ENCODE data around the gene RND3. TPM values are rescaled to one million over a fixed set of nuclear protein-coding genes. Genes with fewer than 3 reads are reported as not detected.

RND3 gene
- total RNA-seq, 1 donor from 2014 or later: 59.1 TPM

- TF ChIP-seq, protein P1, sequence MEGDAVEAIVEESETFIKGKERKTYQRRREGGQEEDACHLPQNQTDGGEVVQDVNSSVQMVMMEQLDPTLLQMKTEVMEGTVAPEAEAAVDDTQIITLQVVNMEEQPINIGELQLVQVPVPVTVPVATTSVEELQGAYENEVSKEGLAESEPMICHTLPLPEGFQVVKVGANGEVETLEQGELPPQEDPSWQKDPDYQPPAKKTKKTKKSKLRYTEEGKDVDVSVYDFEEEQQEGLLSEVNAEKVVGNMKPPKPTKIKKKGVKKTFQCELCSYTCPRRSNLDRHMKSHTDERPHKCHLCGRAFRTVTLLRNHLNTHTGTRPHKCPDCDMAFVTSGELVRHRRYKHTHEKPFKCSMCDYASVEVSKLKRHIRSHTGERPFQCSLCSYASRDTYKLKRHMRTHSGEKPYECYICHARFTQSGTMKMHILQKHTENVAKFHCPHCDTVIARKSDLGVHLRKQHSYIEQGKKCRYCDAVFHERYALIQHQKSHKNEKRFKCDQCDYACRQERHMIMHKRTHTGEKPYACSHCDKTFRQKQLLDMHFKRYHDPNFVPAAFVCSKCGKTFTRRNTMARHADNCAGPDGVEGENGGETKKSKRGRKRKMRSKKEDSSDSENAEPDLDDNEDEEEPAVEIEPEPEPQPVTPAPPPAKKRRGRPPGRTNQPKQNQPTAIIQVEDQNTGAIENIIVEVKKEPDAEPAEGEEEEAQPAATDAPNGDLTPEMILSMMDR (conservative IDR thresholded peaks at IDR 0.05; ENCODE audit: low read depth, low read length): no peak
- DNase-seq (ENCODE audit: low read depth): no peak
- no peak overlapping the region for H3K4me3 ChIP-seq (ENCODE audit: low read depth, low read length)
Observed at GRCh38 chr2:150471813-150472510, 15.5 kb downstream of the RND3 start.

DNA sequence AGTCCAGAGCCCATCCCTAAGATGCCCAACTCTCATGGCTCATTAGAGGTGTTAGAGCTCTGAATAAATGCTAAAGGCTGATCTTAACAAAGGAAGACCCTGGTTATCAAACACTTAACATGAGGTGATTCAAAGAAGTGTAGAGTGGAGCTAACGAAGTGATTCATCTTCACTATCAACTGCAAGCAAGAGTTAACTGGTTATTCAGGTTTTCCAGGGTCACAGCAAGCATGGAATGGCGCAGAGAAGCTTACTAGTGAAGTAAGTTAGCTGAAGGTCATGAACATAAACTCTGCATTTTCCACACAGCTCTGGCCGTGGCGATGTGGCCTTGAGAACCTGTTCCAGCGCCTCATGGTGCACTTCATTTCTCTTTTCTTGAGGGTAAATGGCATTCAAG lies 17.0 kb downstream of the RND3 start:
- DNase-seq (ENCODE audit: low read depth): no peak
- TF ChIP-seq, protein P1 (conservative IDR thresholded peaks at IDR 0.05; ENCODE audit: low read depth, low read length): no peak
- H3K4me3 ChIP-seq (ENCODE audit: low read depth, low read length): no peak overlapping the region

GRCh38 chr2:150469706-150470274 lies 17.7 kb downstream of the RND3 start:
- no peak for DNase-seq (ENCODE audit: low read depth)
- no peak overlapping the region for H3K4me3 ChIP-seq (ENCODE audit: low read depth, low read length)

DNA sequence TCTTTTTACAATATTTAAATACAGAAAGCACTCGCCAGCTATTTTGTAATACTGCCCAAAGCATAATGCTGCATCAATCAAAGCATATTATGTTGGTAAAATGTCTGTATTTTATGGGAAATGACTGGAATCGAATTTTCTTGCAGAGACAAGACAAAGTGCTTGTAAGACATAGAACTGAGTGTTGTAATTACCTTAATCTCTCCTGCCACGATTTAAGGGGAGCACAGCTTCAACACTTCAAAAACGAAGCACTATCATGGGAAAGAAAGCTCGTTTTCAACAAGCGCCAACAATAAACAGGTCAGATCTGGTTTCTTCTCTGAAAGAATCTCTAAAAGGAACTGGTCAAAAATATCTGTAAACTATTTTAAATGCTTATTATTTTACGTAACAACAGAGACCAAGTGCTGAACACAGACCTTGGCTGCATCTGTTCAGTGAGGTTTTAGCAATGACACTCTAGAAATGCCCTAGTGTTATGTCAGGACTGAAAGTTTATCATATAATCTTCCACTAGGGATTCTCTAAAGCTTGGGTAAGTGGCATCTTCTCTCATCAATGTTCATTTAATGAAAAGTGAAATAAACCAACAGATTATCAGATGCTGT lies 19.0 kb downstream of the RND3 start:
- H3K4me3 ChIP-seq (ENCODE audit: low read depth, low read length): no peak overlapping the region
- TF ChIP-seq, protein P1 (conservative IDR thresholded peaks at IDR 0.05; ENCODE audit: low read depth, low read length): no peak
- no peak for DNase-seq (ENCODE audit: low read depth)

More at GRCh38 chr2:150469706-150470274, 17.7 kb downstream of the RND3 start:
- TF ChIP-seq, protein P1 (conservative IDR thresholded peaks at IDR 0.05; ENCODE audit: low read depth, low read length): no peak

DNA sequence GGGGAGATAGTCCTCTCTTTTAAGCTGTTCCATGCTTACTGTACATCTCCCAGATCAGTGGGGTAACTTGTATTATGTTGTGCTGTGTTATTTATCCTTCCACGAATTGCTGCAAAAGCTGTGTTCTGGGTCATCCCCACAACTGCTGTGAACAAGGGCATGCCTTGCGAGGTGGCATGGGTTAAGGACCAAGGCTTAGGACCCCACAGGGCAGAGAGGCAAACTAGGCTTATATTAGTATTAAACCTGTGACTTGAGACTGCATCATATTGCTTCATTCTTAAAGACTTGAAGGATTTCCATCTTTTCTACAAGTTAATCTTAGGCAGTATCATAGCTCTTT lies 19.9 kb downstream of the RND3 start:
- TF ChIP-seq, protein P1 (conservative IDR thresholded peaks at IDR 0.05; ENCODE audit: low read depth, low read length): no peak
- DNase-seq (ENCODE audit: low read depth): no peak
- H3K4me3 ChIP-seq (ENCODE audit: low read depth, low read length): no peak overlapping the region

- no peak overlapping the region for H3K4me3 ChIP-seq (ENCODE audit: low read depth, low read length)
- DNase-seq (ENCODE audit: low read depth): no peak
- TF ChIP-seq, protein P1 (conservative IDR thresholded peaks at IDR 0.05; ENCODE audit: low read depth, low read length): no peak
Observed at GRCh38 chr2:150466741-150467620, 20.5 kb downstream of the RND3 start.
